Vagina (tissue), 2 donors: ENCODE measurements around the gene CFAP90.

Experiments
- CTCF ChIP-seq, 3 experiments: fragments of 450-650 bp in 2 of 3; fragments of 200-600 bp in 1 of 3; sonication (generic) in 1 of 3; IDR thresholded peaks; one replicate each; pipeline ENCODE4 v1.5.1; 2017 to 2019; ENCODE audit warnings: antibody characterized with exemption in 3 of 3, mild to moderate bottlenecking in 2 of 3, moderate library complexity in 2 of 3
- POLR2A ChIP-seq, 2 donors: fragments of 450-650 bp; IDR thresholded peaks; one replicate each; pipeline ENCODE4 v1.6.1; 2017; ENCODE audit warnings: antibody characterized with exemption in 2 of 2, mild to moderate bottlenecking in 2 of 2, moderate library complexity in 2 of 2
- POLR2AphosphoS5 ChIP-seq, 2 donors: sonication (generic); formaldehyde crosslinking; IDR thresholded peaks; one replicate each; pipeline ENCODE4 v1.9.0; 2017; ENCODE audit warnings: antibody characterized with exemption in 2 of 2, mild to moderate bottlenecking in 2 of 2, low read depth in 1 of 2; ENCODE audit not compliant: insufficient read depth in 1 of 2

GRCh38 chr5:7882926-7883325 lies 32.0 kb upstream of the CFAP90 start:
- TF ChIP-seq POLR2A (IDR thresholded peaks at IDR 0.05), result no peak
- no peak for TF ChIP-seq CTCF (IDR thresholded peaks at IDR 0.05)
- no peak for TF ChIP-seq POLR2AphosphoS5 (IDR thresholded peaks at IDR 0.05; ENCODE audit: insufficient read depth in 1 of 2, low read depth in 1 of 2)
